SK-N-SH treated with all-trans-retinoic acid at 6 μM for 48 hours (cell line): ENCODE results near the gene SSB.

Source experiments
- ATAC-seq: fragments of 200-7000 bp; cut with Tn5 transposase; 3 replicates; pipeline ENCODE4 v1.9.1; 2020; ENCODE audit warnings: mild to moderate bottlenecking, moderate library complexity
- ARNTL ChIP-seq: fragments of 450-650 bp; formaldehyde crosslinking; IDR thresholded peaks from 2 replicates; pipeline ENCODE4 v1.5.0; 2020; ENCODE audit warnings: low read depth, mild to moderate bottlenecking, moderate library complexity, borderline replicate concordance
- CSDC2 ChIP-seq: fragments of 250-450 bp; sonication (Bioruptor Pico); IDR thresholded peaks from 2 replicates; pipeline ENCODE4 v1.5.0; 2020; ENCODE audit warnings: mild to moderate bottlenecking, moderate library complexity
- ESRRG ChIP-seq: fragments of 250-450 bp; sonication (Bioruptor Pico); IDR thresholded peaks from 2 replicates; pipeline ENCODE4 v1.6.1; 2021; ENCODE audit warnings: mild to moderate bottlenecking
- GLIS3 ChIP-seq: fragments of 250-450 bp; sonication (Bioruptor Pico); IDR thresholded peaks from 2 replicates; pipeline ENCODE4 v1.5.0; 2020; ENCODE audit warnings: mild to moderate bottlenecking, moderate library complexity
- ISL1 ChIP-seq: fragments of 250-450 bp; sonication (Bioruptor Pico); IDR thresholded peaks from 2 replicates; pipeline ENCODE4 v2.1.2; 2022; ENCODE audit warnings: mild to moderate bottlenecking, moderate library complexity
- OSR1 ChIP-seq: fragments of 250-450 bp; sonication (Bioruptor Pico); IDR thresholded peaks from 2 replicates; pipeline ENCODE4 v1.8.0; 2022; ENCODE audit warnings: moderate library complexity, mild to moderate bottlenecking, inconsistent platforms
- TCF4 ChIP-seq: fragments of 250-450 bp; sonication (Bioruptor Pico); IDR thresholded peaks from 2 replicates; pipeline ENCODE4 v1.8.0; 2021; ENCODE audit warnings: mild to moderate bottlenecking, moderate library complexity, borderline replicate concordance
- TOX ChIP-seq: fragments of 250-450 bp; sonication (Bioruptor Pico); IDR thresholded peaks from 2 replicates; pipeline ENCODE4 v1.8.0; 2021; ENCODE audit warnings: mild to moderate bottlenecking, moderate library complexity, borderline replicate concordance
- ZC3H10 ChIP-seq: fragments of 250-450 bp; sonication (Bioruptor Pico); IDR thresholded peaks from 2 replicates; pipeline ENCODE4 v1.5.1; 2021; ENCODE audit warnings: mild to moderate bottlenecking, moderate library complexity
- ZFP3 ChIP-seq: fragments of 250-450 bp; sonication (Bioruptor Pico); IDR thresholded peaks from 2 replicates; pipeline ENCODE4 v1.5.0; 2020; ENCODE audit warnings: mild to moderate bottlenecking, moderate library complexity
- ZFP30 ChIP-seq: fragments of 450-650 bp; formaldehyde crosslinking; IDR thresholded peaks from 2 replicates; pipeline ENCODE4 v1.5.0; 2022; ENCODE audit warnings: mild to moderate bottlenecking, moderate library complexity
- ZNF565 ChIP-seq: fragments of 450-650 bp; formaldehyde crosslinking; conservative IDR thresholded peaks from 2 replicates; pipeline ENCODE4 v1.5.0; 2020; ENCODE audit warnings: low read depth, mild to moderate bottlenecking, moderate library complexity
- ZNF70 ChIP-seq: fragments of 450-650 bp; formaldehyde crosslinking; IDR thresholded peaks from 2 replicates; pipeline ENCODE4 v1.5.0; 2020; ENCODE audit warnings: mild to moderate bottlenecking, moderate library complexity
- ZNF8 ChIP-seq: fragments of 450-650 bp; formaldehyde crosslinking; IDR thresholded peaks from 2 replicates; pipeline ENCODE4 v1.5.0; 2020; ENCODE audit warnings: mild to moderate bottlenecking, moderate library complexity
- TF ChIP-seq, protein P1 (sequence below): fragments of 250-450 bp; sonication (Bioruptor Pico); IDR thresholded peaks from 2 replicates; pipeline ENCODE4 v1.5.0; 2020; ENCODE audit warnings: mild to moderate bottlenecking, moderate library complexity
- TF ChIP-seq, protein P2 (sequence below): fragments of 250-450 bp; sonication (Bioruptor Pico); IDR thresholded peaks from 2 replicates; pipeline ENCODE4 v1.5.1; 2020; ENCODE audit warnings: low read depth, mild to moderate bottlenecking, moderate library complexity
- TF ChIP-seq, protein P3 (sequence below): fragments of 250-450 bp; sonication (Bioruptor Pico); IDR thresholded peaks from 2 replicates; pipeline ENCODE4 v1.8.0; 2020; ENCODE audit warnings: mild to moderate bottlenecking, moderate library complexity, borderline replicate concordance
- TF ChIP-seq, protein P4 (sequence below): fragments of 250-450 bp; sonication (Bioruptor Pico); IDR thresholded peaks from 2 replicates; pipeline ENCODE4 v1.8.0; 2021; ENCODE audit warnings: low read depth, mild to moderate bottlenecking, moderate library complexity, borderline replicate concordance

The SSB gene

GRCh38 chr2:169798718-169799592, at the start of gene SSB:
Gene SSB, plus strand, starts transcription at chr2:169798871. Its CDS starts 2,090 bp downstream, at chr2:169800961.
- ATAC-seq: peak; percentile 99
- TF ChIP-seq, protein P1, sequence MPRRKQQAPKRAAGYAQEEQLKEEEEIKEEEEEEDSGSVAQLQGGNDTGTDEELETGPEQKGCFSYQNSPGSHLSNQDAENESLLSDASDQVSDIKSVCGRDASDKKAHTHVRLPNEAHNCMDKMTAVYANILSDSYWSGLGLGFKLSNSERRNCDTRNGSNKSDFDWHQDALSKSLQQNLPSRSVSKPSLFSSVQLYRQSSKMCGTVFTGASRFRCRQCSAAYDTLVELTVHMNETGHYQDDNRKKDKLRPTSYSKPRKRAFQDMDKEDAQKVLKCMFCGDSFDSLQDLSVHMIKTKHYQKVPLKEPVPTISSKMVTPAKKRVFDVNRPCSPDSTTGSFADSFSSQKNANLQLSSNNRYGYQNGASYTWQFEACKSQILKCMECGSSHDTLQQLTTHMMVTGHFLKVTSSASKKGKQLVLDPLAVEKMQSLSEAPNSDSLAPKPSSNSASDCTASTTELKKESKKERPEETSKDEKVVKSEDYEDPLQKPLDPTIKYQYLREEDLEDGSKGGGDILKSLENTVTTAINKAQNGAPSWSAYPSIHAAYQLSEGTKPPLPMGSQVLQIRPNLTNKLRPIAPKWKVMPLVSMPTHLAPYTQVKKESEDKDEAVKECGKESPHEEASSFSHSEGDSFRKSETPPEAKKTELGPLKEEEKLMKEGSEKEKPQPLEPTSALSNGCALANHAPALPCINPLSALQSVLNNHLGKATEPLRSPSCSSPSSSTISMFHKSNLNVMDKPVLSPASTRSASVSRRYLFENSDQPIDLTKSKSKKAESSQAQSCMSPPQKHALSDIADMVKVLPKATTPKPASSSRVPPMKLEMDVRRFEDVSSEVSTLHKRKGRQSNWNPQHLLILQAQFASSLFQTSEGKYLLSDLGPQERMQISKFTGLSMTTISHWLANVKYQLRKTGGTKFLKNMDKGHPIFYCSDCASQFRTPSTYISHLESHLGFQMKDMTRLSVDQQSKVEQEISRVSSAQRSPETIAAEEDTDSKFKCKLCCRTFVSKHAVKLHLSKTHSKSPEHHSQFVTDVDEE (CRISPR knock-in tag): peak; percentile 39; the same call in 1 of the 2 replicates
- TF ChIP-seq ZNF70 (CRISPR knock-in tag) (no peak), OSR1 (CRISPR knock-in tag) (no peak), TOX (CRISPR knock-in tag) (no peak)

- TF ChIP-seq ZNF8: no peak
- no peak for TF ChIP-seq ZNF565 (CRISPR knock-in tag)
- no peak for TF ChIP-seq ZFP3
- TF ChIP-seq TOX (CRISPR knock-in tag): no peak
- TF ChIP-seq, protein P2, sequence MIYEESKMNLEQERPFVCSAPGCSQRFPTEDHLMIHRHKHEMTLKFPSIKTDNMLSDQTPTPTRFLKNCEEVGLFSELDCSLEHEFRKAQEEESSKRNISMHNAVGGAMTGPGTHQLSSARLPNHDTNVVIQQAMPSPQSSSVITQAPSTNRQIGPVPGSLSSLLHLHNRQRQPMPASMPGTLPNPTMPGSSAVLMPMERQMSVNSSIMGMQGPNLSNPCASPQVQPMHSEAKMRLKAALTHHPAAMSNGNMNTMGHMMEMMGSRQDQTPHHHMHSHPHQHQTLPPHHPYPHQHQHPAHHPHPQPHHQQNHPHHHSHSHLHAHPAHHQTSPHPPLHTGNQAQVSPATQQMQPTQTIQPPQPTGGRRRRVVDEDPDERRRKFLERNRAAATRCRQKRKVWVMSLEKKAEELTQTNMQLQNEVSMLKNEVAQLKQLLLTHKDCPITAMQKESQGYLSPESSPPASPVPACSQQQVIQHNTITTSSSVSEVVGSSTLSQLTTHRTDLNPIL: no peak
- TF ChIP-seq ZC3H10: no peak
- no peak for TF ChIP-seq GLIS3 (CRISPR knock-in tag)
- TF ChIP-seq ZNF70 (CRISPR knock-in tag): no peak
- TF ChIP-seq, protein P3, sequence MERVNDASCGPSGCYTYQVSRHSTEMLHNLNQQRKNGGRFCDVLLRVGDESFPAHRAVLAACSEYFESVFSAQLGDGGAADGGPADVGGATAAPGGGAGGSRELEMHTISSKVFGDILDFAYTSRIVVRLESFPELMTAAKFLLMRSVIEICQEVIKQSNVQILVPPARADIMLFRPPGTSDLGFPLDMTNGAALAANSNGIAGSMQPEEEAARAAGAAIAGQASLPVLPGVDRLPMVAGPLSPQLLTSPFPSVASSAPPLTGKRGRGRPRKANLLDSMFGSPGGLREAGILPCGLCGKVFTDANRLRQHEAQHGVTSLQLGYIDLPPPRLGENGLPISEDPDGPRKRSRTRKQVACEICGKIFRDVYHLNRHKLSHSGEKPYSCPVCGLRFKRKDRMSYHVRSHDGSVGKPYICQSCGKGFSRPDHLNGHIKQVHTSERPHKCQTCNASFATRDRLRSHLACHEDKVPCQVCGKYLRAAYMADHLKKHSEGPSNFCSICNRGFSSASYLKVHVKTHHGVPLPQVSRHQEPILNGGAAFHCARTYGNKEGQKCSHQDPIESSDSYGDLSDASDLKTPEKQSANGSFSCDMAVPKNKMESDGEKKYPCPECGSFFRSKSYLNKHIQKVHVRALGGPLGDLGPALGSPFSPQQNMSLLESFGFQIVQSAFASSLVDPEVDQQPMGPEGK: no peak
- no peak for TF ChIP-seq ARNTL (CRISPR knock-in tag)
- TF ChIP-seq ZFP30: no peak
- TF ChIP-seq ESRRG (CRISPR knock-in tag): no peak
- TF ChIP-seq, protein P4, sequence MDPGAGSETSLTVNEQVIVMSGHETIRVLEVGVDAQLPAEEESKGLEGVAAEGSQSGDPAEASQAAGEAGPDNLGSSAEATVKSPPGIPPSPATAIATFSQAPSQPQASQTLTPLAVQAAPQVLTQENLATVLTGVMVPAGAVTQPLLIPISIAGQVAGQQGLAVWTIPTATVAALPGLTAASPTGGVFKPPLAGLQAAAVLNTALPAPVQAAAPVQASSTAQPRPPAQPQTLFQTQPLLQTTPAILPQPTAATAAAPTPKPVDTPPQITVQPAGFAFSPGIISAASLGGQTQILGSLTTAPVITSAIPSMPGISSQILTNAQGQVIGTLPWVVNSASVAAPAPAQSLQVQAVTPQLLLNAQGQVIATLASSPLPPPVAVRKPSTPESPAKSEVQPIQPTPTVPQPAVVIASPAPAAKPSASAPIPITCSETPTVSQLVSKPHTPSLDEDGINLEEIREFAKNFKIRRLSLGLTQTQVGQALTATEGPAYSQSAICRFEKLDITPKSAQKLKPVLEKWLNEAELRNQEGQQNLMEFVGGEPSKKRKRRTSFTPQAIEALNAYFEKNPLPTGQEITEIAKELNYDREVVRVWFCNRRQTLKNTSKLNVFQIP (CRISPR knock-in tag): no peak
- TF ChIP-seq ISL1: no peak
- TF ChIP-seq TCF4: no peak
- no peak for ATAC-seq
Observed at GRCh38 chr2:169752752-169753151, 45.9 kb upstream of the SSB start.

GRCh38 chr2:169755083-169755870, 43.4 kb upstream of the SSB start:
- ATAC-seq: no peak
- TF ChIP-seq ZNF8 (peak; percentile 99), ESRRG (CRISPR knock-in tag) (no peak), TCF4 (peak; percentile 67; the same call in 1 of the 2 replicates), ISL1 (peak; percentile 44; the same call in 1 of the 2 replicates)
- TF ChIP-seq, all 23 proteins: peak for 3

GRCh38 chr2:169756342-169756741, 42.3 kb upstream of the SSB start:
- no peak for ATAC-seq
- TF ChIP-seq ZNF8 (no peak), CSDC2 (CRISPR knock-in tag) (no peak)
- TF ChIP-seq, protein P3: no peak
